ENCODE results near the gene ARFGEF3.

GRCh38 chr6:138231381-138231886 is 69.7 kb downstream of the ARFGEF3 start:
- TF ChIP-seq CTCF (IDR thresholded peaks at IDR 0.05; ENCODE audit: low read depth, low read length, missing input control) = no peak
- TF ChIP-seq GABPA (IDR thresholded peaks at IDR 0.05 in 1 of 2, conservative IDR thresholded peaks at IDR 0.05 in 1 of 2) = no peak
- no peak for TF ChIP-seq REST (IDR thresholded peaks at IDR 0.05)
- TF ChIP-seq, protein P1, sequence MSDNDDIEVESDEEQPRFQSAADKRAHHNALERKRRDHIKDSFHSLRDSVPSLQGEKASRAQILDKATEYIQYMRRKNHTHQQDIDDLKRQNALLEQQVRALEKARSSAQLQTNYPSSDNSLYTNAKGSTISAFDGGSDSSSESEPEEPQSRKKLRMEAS (IDR thresholded peaks at IDR 0.05) = no peak
- TF ChIP-seq HNF4A (conservative IDR thresholded peaks at IDR 0.05) = no peak
- TF ChIP-seq SP1 (IDR thresholded peaks at IDR 0.05) = no peak
- TF ChIP-seq RAD21 (IDR thresholded peaks at IDR 0.05) = no peak
- TF ChIP-seq, protein P2, sequence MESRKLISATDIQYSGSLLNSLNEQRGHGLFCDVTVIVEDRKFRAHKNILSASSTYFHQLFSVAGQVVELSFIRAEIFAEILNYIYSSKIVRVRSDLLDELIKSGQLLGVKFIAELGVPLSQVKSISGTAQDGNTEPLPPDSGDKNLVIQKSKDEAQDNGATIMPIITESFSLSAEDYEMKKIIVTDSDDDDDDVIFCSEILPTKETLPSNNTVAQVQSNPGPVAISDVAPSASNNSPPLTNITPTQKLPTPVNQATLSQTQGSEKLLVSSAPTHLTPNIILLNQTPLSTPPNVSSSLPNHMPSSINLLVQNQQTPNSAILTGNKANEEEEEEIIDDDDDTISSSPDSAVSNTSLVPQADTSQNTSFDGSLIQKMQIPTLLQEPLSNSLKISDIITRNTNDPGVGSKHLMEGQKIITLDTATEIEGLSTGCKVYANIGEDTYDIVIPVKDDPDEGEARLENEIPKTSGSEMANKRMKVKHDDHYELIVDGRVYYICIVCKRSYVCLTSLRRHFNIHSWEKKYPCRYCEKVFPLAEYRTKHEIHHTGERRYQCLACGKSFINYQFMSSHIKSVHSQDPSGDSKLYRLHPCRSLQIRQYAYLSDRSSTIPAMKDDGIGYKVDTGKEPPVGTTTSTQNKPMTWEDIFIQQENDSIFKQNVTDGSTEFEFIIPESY (IDR thresholded peaks at IDR 0.05) = no peak
- no peak for TF ChIP-seq NR2F2 (IDR thresholded peaks at IDR 0.05)
- no peak for TF ChIP-seq JUND (IDR thresholded peaks at IDR 0.05)
- TF ChIP-seq TAF1 (conservative IDR thresholded peaks at IDR 0.05) = no peak
